HepG2 (cell line): ENCODE data around the gene RBM47. TPM values are rescaled to one million over a fixed set of nuclear protein-coding genes. Genes with fewer than 3 reads are reported as not detected.

Source experiments
- ATF6 ChIP-seq: sonication (generic); formaldehyde crosslinking; conservative IDR thresholded peaks from 2 replicates; pipeline ENCODE4 v1.4.0; 2020; ENCODE audit warnings: missing genetic modification reagents
- BRD4 ChIP-seq: sonication (generic); formaldehyde crosslinking; IDR thresholded peaks from 2 replicates; pipeline ENCODE4 v1.4.0; 2020; ENCODE audit warnings: missing genetic modification reagents
- DMAP1 ChIP-seq: IDR thresholded peaks from 2 replicates; pipeline ENCODE4 v1.6.1; 2016
- KLF11 ChIP-seq: IDR thresholded peaks from 2 replicates; pipeline ENCODE4 v1.6.1; 2016; ENCODE audit warnings: missing compliant biosample characterization
- PREB ChIP-seq: sonication (generic); formaldehyde crosslinking; IDR thresholded peaks from 2 replicates; pipeline ENCODE4 v1.4.0; 2020; ENCODE audit warnings: missing genetic modification reagents
- SOX13 ChIP-seq, 3 experiments: fragments of 450-650 bp in 1 of 3; sonication (generic) in 1 of 3; formaldehyde crosslinking in 1 of 3; IDR thresholded peaks in 2 of 3; conservative IDR thresholded peaks in 1 of 3; 2 replicates each; pipeline versions ENCODE4 v1.5.0 to v1.6.1; 2016 to 2020; ENCODE audit warnings: antibody characterized with exemption in 1 of 3, mild to moderate bottlenecking in 1 of 3, missing compliant biosample characterization in 1 of 3, missing genetic modification reagents in 1 of 3, moderate library complexity in 1 of 3
- SP140L ChIP-seq: sonication (generic); formaldehyde crosslinking; IDR thresholded peaks from 2 replicates; pipeline ENCODE4 v1.4.0; 2020; ENCODE audit warnings: missing genetic modification reagents, borderline replicate concordance
- SRSF9 ChIP-seq: fragments of 200-400 bp; formaldehyde crosslinking; IDR thresholded peaks from 2 replicates; pipeline ENCODE4 v1.6.1; 2018; ENCODE audit warnings: borderline replicate concordance, mild to moderate bottlenecking, low read depth, low read length; ENCODE audit not compliant: insufficient read depth, poor library complexity, severe bottlenecking
- STAT6 ChIP-seq: sonication (generic); formaldehyde crosslinking; IDR thresholded peaks from 2 replicates; pipeline ENCODE4 v1.4.0; 2020; ENCODE audit warnings: missing genetic modification reagents, mild to moderate bottlenecking, borderline replicate concordance
- THAP9 ChIP-seq: sonication (generic); formaldehyde crosslinking; IDR thresholded peaks from 2 replicates; pipeline ENCODE4; 2020; ENCODE audit warnings: missing genetic modification reagents, mild to moderate bottlenecking, borderline replicate concordance
- ZGPAT ChIP-seq: IDR thresholded peaks from 2 replicates; pipeline ENCODE4 v1.6.1; 2016; ENCODE audit warnings: mild to moderate bottlenecking
- ZNF224 ChIP-seq: sonication (generic); formaldehyde crosslinking; IDR thresholded peaks from 2 replicates; pipeline ENCODE4 v1.5.0; 2020; ENCODE audit warnings: mild to moderate bottlenecking, missing genetic modification reagents
- ZNF251 ChIP-seq: sonication (generic); formaldehyde crosslinking; IDR thresholded peaks from 2 replicates; pipeline ENCODE4 v1.9.0; 2021; ENCODE audit warnings: mild to moderate bottlenecking, missing genetic modification reagents
- ZNF574 ChIP-seq: sonication (generic); formaldehyde crosslinking; IDR thresholded peaks from 2 replicates; pipeline ENCODE4 v1.4.0; 2020; ENCODE audit warnings: missing genetic modification reagents
- ZNF713 ChIP-seq: sonication (generic); formaldehyde crosslinking; IDR thresholded peaks from 2 replicates; pipeline ENCODE4 v1.4.0; 2020; ENCODE audit warnings: mild to moderate bottlenecking, missing genetic modification reagents
- polyA plus RNA-seq, 8 experiments: library from polyadenylated mRNA; depleted of rRNA in 3 of 8; stranded (reverse) in 7 of 8; unstranded in 1 of 8; fragments of >200 nt; fragmentation: Illumina TruSeq in 4 of 8; extraction: Trizol in 4 of 8; gene quantifications; 2 replicates each; pipeline versions ENCODE4 v1.2.1 to v1.2.3, GENCODE V29; 2011 to 2016; ENCODE audit warnings: low read depth in 4 of 8, missing spikeins in 1 of 8, mixed read lengths in 1 of 8; ENCODE audit not compliant: insufficient read depth in 1 of 8
- total RNA-seq, 5 experiments: library from RNA; depleted of rRNA; stranded (reverse); fragments of >200 nt; fragmentation: Illumina TruSeq; extraction: Trizol; gene quantifications; 2 replicates each; pipeline ENCODE4 v1.2.3, GENCODE V29; 2016; ENCODE audit warnings: low read depth in 1 of 5

The RBM47 gene
- total and polyA plus RNA-seq, 2 of the 13 experiments (the other 11 are each of a cell fraction or from before 2014, with no cell fraction given): 1.2 to 2.5 TPM

- no peak for TF ChIP-seq PREB
- TF ChIP-seq SRSF9: no peak
- peak; percentile 65; the same call in 1 of the 2 replicates for TF ChIP-seq ZGPAT (CRISPR knock-in tag)
- no peak for TF ChIP-seq ZNF574 (CRISPR knock-in tag)
- 0 out of 2 replicates have a peak, but pooled peaks have one; percentile 34 for TF ChIP-seq SP140L (CRISPR knock-in tag)
- TF ChIP-seq ZNF713: no peak
- no peak for TF ChIP-seq ATF6
- no peak for TF ChIP-seq BRD4
- TF ChIP-seq SOX13 (IDR thresholded peaks at IDR 0.05): no peak
- peak in 1 of 2 experiments; percentile 70; a peak in 1 of 4 replicates for TF ChIP-seq SOX13 (CRISPR knock-in tag; conservative IDR thresholded peaks at IDR 0.05 in 1 of 2, IDR thresholded peaks at IDR 0.05 in 1 of 2)
- no peak for TF ChIP-seq THAP9 (CRISPR knock-in tag)
- no peak for TF ChIP-seq ZNF224 (CRISPR knock-in tag)
- no peak for TF ChIP-seq KLF11 (CRISPR knock-in tag)
- TF ChIP-seq STAT6 (CRISPR knock-in tag): no peak
- no peak for TF ChIP-seq ZNF251 (CRISPR knock-in tag)
- no peak for TF ChIP-seq DMAP1 (CRISPR knock-in tag)
These were observed 174.2 kb downstream of the RBM47 start (continued) for GRCh38 chr4:40455340-40455902.
